HEK293 (cell line): ENCODE data around the gene GPR119.
A peak's percentile ranks its signal among the peaks of the same experiment; 100 is the strongest.

Source experiments
- CTCF ChIA-PET: fragments of 350-600 bp; formaldehyde crosslinking; extraction: SDS; loops from one replicate; lab custom pipeline; 2021; ENCODE audit warnings: antibody characterized with exemption; lab: Yijun Ruan, JAX
- POLR2A ChIA-PET: fragments of 300-600 bp; formaldehyde crosslinking; extraction: SDS; loops from one replicate; lab custom pipeline; 2020; ENCODE audit warnings: antibody characterized with exemption, inconsistent platforms; lab: Yijun Ruan, JAX
- H3K27ac ChIP-seq: fragments of 200-500 bp; sonication (Bioruptor generic); 2 replicates; pipeline ENCODE4 v1.5.1; 2014; ENCODE audit warnings: low read depth, low read length, control low read depth, inconsistent platforms; ENCODE audit errors: extremely low read depth
- H3K36me3 ChIP-seq, 2 experiments: fragments of 200-500 bp in 1 of 2; sonication (Bioruptor generic) in 1 of 2; 1 replicate in 1 of 2; 2 replicates in 1 of 2; pipeline ENCODE4 v1.5.1; 2014 to 2017; ENCODE audit warnings: inconsistent platforms in 2 of 2, low read length in 2 of 2; ENCODE audit not compliant: control insufficient read depth in 2 of 2, insufficient read depth in 1 of 2
- H3K4me1 ChIP-seq: fragments of 200-500 bp; sonication (Bioruptor generic); 2 replicates; pipeline ENCODE4 v1.5.1; 2014; ENCODE audit warnings: mild to moderate bottlenecking, low read length, inconsistent platforms; ENCODE audit not compliant: control insufficient read depth, insufficient read depth
- H3K4me3 ChIP-seq: 2 replicates; pipeline ENCODE4 v1.5.1; 2011; ENCODE audit warnings: low read depth, mild to moderate bottlenecking, control low read depth, low read length, moderate library complexity
- H3K9me3 ChIP-seq: fragments of 200-500 bp; sonication (Bioruptor generic); 2 replicates; pipeline ENCODE4 v1.5.1; 2014; ENCODE audit warnings: low read depth, low read length, inconsistent platforms; ENCODE audit not compliant: control insufficient read depth, insufficient read depth
- BCL11A ChIP-seq: fragments of 450-650 bp; formaldehyde crosslinking; IDR thresholded peaks from 2 replicates; pipeline ENCODE4 v1.5.1; 2016; ENCODE audit warnings: low read depth, missing biosample characterization, missing genetic modification characterization
- KLF8 ChIP-seq: fragments of 450-650 bp; formaldehyde crosslinking; IDR thresholded peaks from 2 replicates; pipeline ENCODE4 v1.5.1; 2016; ENCODE audit warnings: missing biosample characterization, missing genetic modification characterization
- SCRT2 ChIP-seq: fragments of 450-650 bp; formaldehyde crosslinking; IDR thresholded peaks from 2 replicates; pipeline ENCODE4 v1.5.1; 2016; ENCODE audit warnings: missing biosample characterization, missing genetic modification characterization
- SP2 ChIP-seq: fragments of 450-650 bp; formaldehyde crosslinking; IDR thresholded peaks from 2 replicates; pipeline ENCODE4 v1.5.1; 2016; ENCODE audit warnings: missing biosample characterization, missing genetic modification characterization
- SP7 ChIP-seq: fragments of 450-650 bp; formaldehyde crosslinking; IDR thresholded peaks from 2 replicates; pipeline ENCODE4 v1.5.1; 2016; ENCODE audit warnings: missing biosample characterization, missing genetic modification characterization
- ZBTB20 ChIP-seq: fragments of 450-650 bp; formaldehyde crosslinking; IDR thresholded peaks from 2 replicates; pipeline ENCODE4 v1.5.1; 2016; ENCODE audit warnings: missing biosample characterization, missing genetic modification characterization
- ZBTB7A ChIP-seq: fragments of 450-650 bp; formaldehyde crosslinking; IDR thresholded peaks from 2 replicates; pipeline ENCODE4 v1.5.1; 2016; ENCODE audit warnings: low read depth, missing biosample characterization, missing genetic modification characterization
- ZEB2 ChIP-seq: fragments of 450-650 bp; formaldehyde crosslinking; IDR thresholded peaks from 2 replicates; pipeline ENCODE4 v1.5.1; 2016; ENCODE audit warnings: missing biosample characterization, missing genetic modification characterization
- ZNF10 ChIP-seq: fragments of 450-650 bp; formaldehyde crosslinking; IDR thresholded peaks from 2 replicates; pipeline ENCODE4 v1.5.1; 2017; ENCODE audit warnings: missing biosample characterization, missing genetic modification characterization
- ZNF184 ChIP-seq: fragments of 450-650 bp; IDR thresholded peaks from 2 replicates; pipeline ENCODE4 v1.5.1; 2018; ENCODE audit warnings: missing biosample characterization, mild to moderate bottlenecking, missing genetic modification characterization
- ZNF292 ChIP-seq: fragments of 450-650 bp; formaldehyde crosslinking; IDR thresholded peaks from 2 replicates; pipeline ENCODE4 v1.5.1; 2016; ENCODE audit warnings: low read depth, missing biosample characterization, missing genetic modification characterization, borderline replicate concordance
- ZNF335 ChIP-seq: fragments of 450-650 bp; formaldehyde crosslinking; conservative IDR thresholded peaks from 2 replicates; pipeline ENCODE4 v1.5.1; 2016; ENCODE audit warnings: missing biosample characterization, missing genetic modification characterization
- ZNF341 ChIP-seq: fragments of 450-650 bp; formaldehyde crosslinking; IDR thresholded peaks from 2 replicates; pipeline ENCODE4; 2016; ENCODE audit warnings: low read depth, missing biosample characterization, missing genetic modification characterization
- ZNF473 ChIP-seq: fragments of 450-650 bp; formaldehyde crosslinking; IDR thresholded peaks from 2 replicates; pipeline ENCODE4 v1.5.1; 2017; ENCODE audit warnings: missing biosample characterization, missing genetic modification characterization
- ZNF48 ChIP-seq: fragments of 450-650 bp; formaldehyde crosslinking; IDR thresholded peaks from 2 replicates; pipeline ENCODE4 v1.5.1; 2016; ENCODE audit warnings: missing biosample characterization, missing genetic modification characterization
- ZNF510 ChIP-seq: fragments of 450-650 bp; formaldehyde crosslinking; IDR thresholded peaks from 2 replicates; pipeline ENCODE4 v1.5.1; 2018; ENCODE audit warnings: mild to moderate bottlenecking, missing genetic modification characterization, missing biosample characterization; ENCODE audit not compliant: insufficient replicate concordance
- ZNF629 ChIP-seq: fragments of 450-650 bp; formaldehyde crosslinking; IDR thresholded peaks from 2 replicates; pipeline ENCODE4 v1.5.1; 2017; ENCODE audit warnings: missing biosample characterization, missing genetic modification characterization
- ZSCAN16 ChIP-seq: fragments of 450-650 bp; formaldehyde crosslinking; IDR thresholded peaks from 2 replicates; pipeline ENCODE4 v1.5.1; 2016; ENCODE audit warnings: missing biosample characterization, missing genetic modification characterization
- TF ChIP-seq, protein P1 (sequence below): fragments of 450-650 bp; formaldehyde crosslinking; IDR thresholded peaks from 2 replicates; pipeline ENCODE4 v1.5.1; 2016; ENCODE audit warnings: missing biosample characterization, missing genetic modification characterization
- TF ChIP-seq, protein P2 (sequence below): fragments of 450-650 bp; formaldehyde crosslinking; IDR thresholded peaks from 2 replicates; pipeline ENCODE4 v1.5.1; 2016; ENCODE audit warnings: missing biosample characterization, missing genetic modification characterization
- TF ChIP-seq, protein P3 (sequence below): fragments of 450-650 bp; formaldehyde crosslinking; IDR thresholded peaks from 2 replicates; pipeline ENCODE4; 2016; ENCODE audit warnings: missing biosample characterization, missing genetic modification characterization
- TF ChIP-seq, protein P4 (sequence below): fragments of 450-650 bp; formaldehyde crosslinking; IDR thresholded peaks from 2 replicates; pipeline ENCODE4 v1.5.1; 2016; ENCODE audit warnings: missing biosample characterization, missing genetic modification characterization

GPR119 gene

DNA sequence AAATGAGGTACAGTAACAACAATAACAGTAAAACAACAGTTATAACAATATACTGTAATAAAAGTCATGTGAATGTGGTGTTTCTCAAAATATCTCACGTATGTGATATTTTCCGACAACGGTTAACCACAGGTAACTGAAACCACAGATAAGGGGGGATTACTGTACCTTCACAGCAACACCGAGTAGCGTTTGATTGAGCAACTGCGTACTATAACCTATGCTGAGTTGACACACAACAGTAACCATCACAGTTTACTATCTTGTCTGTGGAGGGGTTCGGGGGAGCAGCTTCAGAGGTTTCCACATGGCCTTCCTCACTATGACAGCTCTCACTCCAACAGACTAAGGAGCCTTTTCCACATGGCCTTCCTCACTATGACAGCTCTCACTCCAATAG lies 29.7 kb upstream of the GPR119 start (continued):
- TF ChIP-seq ZNF292 (no peak), ZEB2 (tag by site-specific recombination) (no peak)

DNA sequence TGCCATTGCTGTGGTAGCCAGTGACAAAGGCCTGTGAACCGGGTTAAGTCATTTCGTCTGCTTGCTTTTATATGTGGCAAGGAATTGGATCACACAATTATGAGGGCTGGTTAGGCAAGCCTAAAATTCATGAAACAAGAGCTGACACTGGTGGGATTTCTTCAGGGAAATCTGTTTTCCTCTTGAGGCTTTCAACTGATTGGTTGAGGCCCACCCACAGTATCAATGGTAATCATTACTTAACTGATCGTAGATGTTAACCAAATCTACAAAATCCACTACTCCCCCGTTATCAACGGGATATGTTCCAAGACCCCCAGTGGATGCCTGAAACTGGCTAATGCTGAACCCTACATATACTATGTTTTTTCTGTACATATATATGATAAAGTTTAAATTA lies 29.3 kb upstream of the GPR119 start:
- H3K9me3 ChIP-seq: no peaks in the 10 kb centered on the region; the same call in 1 of the 2 replicates
- ChIA-PET CTCF (no interaction called here), POLR2A (interaction anchor here (1.1 kb wide), 1 partner anchor 13 kb away, joined by 3 read pairs; no protein-coding TSS in a partner anchor)
- no peak overlapping the region for H3K27ac ChIP-seq
- peaks cover 16 to 41% of the 10 kb centered on the region in 2 experiments; a peak in 2 of 3 replicates for H3K36me3 ChIP-seq
- no peaks in the 10 kb centered on the region for H3K4me1 ChIP-seq
- TF ChIP-seq ZNF10 (tag by site-specific recombination) (peak; percentile 89), BCL11A (tag by site-specific recombination) (no peak), SCRT2 (tag by site-specific recombination) (no peak)
- TF ChIP-seq, protein P1, sequence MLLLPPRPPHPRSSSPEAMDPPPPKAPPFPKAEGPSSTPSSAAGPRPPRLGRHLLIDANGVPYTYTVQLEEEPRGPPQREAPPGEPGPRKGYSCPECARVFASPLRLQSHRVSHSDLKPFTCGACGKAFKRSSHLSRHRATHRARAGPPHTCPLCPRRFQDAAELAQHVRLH (tag by site-specific recombination): no peak
- TF ChIP-seq, all 188 proteins: peak for 1
- H3K4me3 ChIP-seq: no peak overlapping the region

DNA sequence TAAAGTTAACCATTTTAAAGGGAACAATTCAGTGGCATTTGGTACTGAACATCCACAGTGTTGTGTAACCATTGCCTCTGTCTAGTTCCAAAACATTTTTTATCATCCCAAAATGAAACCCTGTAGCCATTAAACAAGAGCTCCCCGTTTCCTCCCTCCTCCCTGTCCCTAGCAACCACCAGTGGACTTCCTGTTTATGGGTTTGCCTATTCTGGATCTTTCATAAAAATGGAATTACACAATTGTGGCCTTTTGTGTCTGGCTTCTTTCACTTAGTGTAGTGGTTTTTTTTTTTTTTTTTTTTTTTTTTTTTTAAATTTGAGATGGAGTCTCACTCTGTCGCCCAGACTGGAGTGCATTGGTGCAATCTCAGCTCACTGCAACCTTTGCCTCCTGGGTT lies 27.9 kb upstream of the GPR119 start:
- POLR2A ChIA-PET: no interaction called here
- CTCF ChIA-PET: interaction anchor here (0.5 to 1.1 kb wide), 2 partner anchors 13 to 458 kb away, joined by 3 read pairs; no protein-coding TSS in a partner anchor
- no peak overlapping the region for H3K27ac ChIP-seq
- TF ChIP-seq, protein P2, sequence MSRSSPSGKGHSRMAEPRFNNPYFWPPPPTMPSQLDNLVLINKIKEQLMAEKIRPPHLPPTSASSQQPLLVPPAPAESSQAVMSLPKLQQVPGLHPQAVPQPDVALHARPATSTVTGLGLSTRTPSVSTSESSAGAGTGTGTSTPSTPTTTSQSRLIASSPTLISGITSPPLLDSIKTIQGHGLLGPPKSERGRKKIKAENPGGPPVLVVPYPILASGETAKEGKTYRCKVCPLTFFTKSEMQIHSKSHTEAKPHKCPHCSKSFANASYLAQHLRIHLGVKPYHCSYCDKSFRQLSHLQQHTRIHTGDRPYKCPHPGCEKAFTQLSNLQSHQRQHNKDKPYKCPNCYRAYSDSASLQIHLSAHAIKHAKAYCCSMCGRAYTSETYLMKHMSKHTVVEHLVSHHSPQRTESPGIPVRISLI (tag by site-specific recombination): peak; percentile 67; the same call in 1 of the 2 replicates
- TF ChIP-seq, protein P3, sequence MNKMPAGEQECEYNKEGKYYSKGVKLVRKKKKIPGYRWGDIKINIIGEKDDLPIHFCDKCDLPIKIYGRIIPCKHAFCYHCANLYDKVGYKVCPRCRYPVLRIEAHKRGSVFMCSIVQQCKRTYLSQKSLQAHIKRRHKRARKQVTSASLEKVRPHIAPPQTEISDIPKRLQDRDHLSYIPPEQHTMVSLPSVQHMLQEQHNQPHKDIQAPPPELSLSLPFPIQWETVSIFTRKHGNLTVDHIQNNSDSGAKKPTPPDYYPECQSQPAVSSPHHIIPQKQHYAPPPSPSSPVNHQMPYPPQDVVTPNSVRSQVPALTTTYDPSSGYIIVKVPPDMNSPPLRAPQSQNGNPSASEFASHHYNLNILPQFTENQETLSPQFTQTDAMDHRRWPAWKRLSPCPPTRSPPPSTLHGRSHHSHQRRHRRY (tag by site-specific recombination): no peak
- TF ChIP-seq, all 188 proteins: peak for 1
- H3K4me1 ChIP-seq: no peaks in the 10 kb centered on the region
- H3K36me3 ChIP-seq: peaks cover 16 to 52% of the 10 kb centered on the region in 2 experiments
- no peaks in the 10 kb centered on the region; the same call in 1 of the 2 replicates for H3K9me3 ChIP-seq
- no peak overlapping the region for H3K4me3 ChIP-seq

DNA sequence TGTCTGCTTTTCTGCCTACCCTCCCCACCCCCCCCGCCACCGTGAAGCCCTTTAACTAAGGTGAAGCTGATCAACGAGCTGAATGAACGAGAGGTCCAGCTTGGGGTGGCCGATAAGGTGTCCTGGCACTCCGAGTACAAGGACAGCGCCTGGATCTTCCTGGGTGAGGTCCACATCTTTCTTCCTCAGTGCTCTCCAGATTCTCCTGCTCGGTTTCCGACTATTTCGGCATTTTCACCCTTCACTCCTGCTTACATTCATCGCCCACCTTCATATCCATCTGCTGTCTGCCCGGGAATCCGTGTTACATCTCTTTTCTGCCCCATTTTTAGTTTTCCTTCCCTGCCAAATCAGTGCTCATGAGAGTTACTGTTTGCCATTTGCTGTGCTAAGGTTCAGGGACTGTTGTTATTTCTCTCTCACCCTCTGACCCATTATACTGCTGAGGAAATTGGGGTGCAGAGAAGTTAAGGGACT lies 16.8 kb upstream of the GPR119 start:
- ChIA-PET POLR2A (interaction anchor here (0.7 to 1.7 kb wide), 3 partner anchors 9 to 62 kb away, joined by 3 to 9 read pairs (median 3); partner anchors contain the start of gene SLC25A14), CTCF (interaction anchor here (0.6 kb wide), 1 partner anchor 9 kb away, joined by 3 read pairs; no protein-coding TSS in a partner anchor)
- Histone ChIP-seq H3K27ac (0 out of 2 replicates have a peak overlapping the region, but pooled peaks have one; percentile 35), H3K36me3 (peaks cover 0 to 18% of the 10 kb centered on the region in 2 experiments; a peak in 2 of 3 replicates), H3K9me3 (no peaks in the 10 kb centered on the region), H3K4me1 (peaks cover 3% of the 10 kb centered on the region; the same call in 1 of the 2 replicates), H3K4me3 (peak overlapping the region; percentile 74)
- no peak for TF ChIP-seq ZBTB7A (tag by site-specific recombination)
- TF ChIP-seq KLF8 (tag by site-specific recombination): no peak
- TF ChIP-seq, protein P4, sequence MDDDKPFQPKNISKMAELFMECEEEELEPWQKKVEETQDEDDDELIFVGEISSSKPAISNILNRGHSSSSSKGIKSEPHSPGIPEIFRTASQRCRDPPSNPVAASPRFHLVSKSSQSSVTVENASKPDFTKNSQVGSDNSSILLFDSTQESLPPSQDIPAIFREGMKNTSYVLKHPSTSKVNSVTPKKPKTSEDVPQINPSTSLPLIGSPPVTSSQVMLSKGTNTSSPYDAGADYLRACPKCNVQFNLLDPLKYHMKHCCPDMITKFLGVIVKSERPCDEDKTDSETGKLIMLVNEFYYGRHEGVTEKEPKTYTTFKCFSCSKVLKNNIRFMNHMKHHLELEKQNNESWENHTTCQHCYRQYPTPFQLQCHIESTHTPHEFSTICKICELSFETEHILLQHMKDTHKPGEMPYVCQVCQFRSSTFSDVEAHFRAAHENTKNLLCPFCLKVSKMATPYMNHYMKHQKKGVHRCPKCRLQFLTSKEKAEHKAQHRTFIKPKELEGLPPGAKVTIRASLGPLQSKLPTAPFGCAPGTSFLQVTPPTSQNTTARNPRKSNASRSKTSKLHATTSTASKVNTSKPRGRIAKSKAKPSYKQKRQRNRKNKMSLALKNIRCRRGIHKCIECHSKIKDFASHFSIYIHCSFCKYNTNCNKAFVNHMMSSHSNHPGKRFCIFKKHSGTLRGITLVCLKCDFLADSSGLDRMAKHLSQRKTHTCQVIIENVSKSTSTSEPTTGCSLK (tag by site-specific recombination): no peak
- TF ChIP-seq, protein P2 (tag by site-specific recombination): no peak
- no peak for TF ChIP-seq SP2 (tag by site-specific recombination)
- no peak for TF ChIP-seq ZNF184
- TF ChIP-seq ZSCAN16 (tag by site-specific recombination): no peak
- peak; percentile 40; the same call in 1 of the 2 replicates for TF ChIP-seq ZNF341
- TF ChIP-seq ZBTB20 (tag by site-specific recombination): peak; percentile 90
- no peak for TF ChIP-seq ZNF629 (tag by site-specific recombination)
- no peak for TF ChIP-seq SP7
- no peak for TF ChIP-seq ZNF510 (tag by site-specific recombination)
- TF ChIP-seq ZNF48 (tag by site-specific recombination): no peak
- TF ChIP-seq ZNF473 (tag by site-specific recombination): no peak
- peak; percentile 75 for TF ChIP-seq ZNF335 (tag by site-specific recombination)
